NK-92 (cell line): Measurements from ENCODE around the gene NTM.
"Not testable (repeated sequence)": the region's sequence is repeated elsewhere in the genome, so short reads cannot be mapped to it uniquely, and the experiment has no call there.

Source experiments
- DNase-seq: peaks from one replicate; lab custom pipeline; 2025; ENCODE audit not compliant: unreplicated experiment; lab: John Stamatoyannopoulos, UW

The NTM gene

GRCh38 chr11:132315696-132316095, 945.3 kb downstream of the NTM start:
- no peak for DNase-seq

- no peak for DNase-seq
These were observed 948.2 kb downstream of the NTM start for GRCh38 chr11:132318421-132319157.

- DNase-seq = not testable (repeated sequence)
These were observed 949.0 kb downstream of the NTM start for GRCh38 chr11:132319419-132319818.

- no peak for DNase-seq
These were observed 960.1 kb downstream of the NTM start for GRCh38 chr11:132330515-132330914.

- no peak for DNase-seq
These were observed 962.1 kb downstream of the NTM start for GRCh38 chr11:132332521-132332920.

- no peak for DNase-seq
These were observed 964.4 kb downstream of the NTM start for GRCh38 chr11:132334769-132335280.

GRCh38 chr11:132335311-132335710, 964.9 kb downstream of the NTM start:
- DNase-seq = no peak

GRCh38 chr11:132336781-132337535, 966.5 kb downstream of the NTM start:
- DNase-seq = no peak

GRCh38 chr11:132337819-132338416, 967.5 kb downstream of the NTM start:
- no peak for DNase-seq

GRCh38 chr11:132342408-132342807, 972.0 kb downstream of the NTM start:
- DNase-seq = no peak

- no peak for DNase-seq
These were observed 973.2 kb downstream of the NTM start for GRCh38 chr11:132343445-132344175.

- no peak for DNase-seq
These were observed 976.2 kb downstream of the NTM start for GRCh38 chr11:132346558-132347148.

- DNase-seq = no peak
These were observed 977.0 kb downstream of the NTM start for GRCh38 chr11:132347156-132348090.

- DNase-seq = no peak
These were observed 979.7 kb downstream of the NTM start for GRCh38 chr11:132349811-132350733.

- no peak for DNase-seq
These were observed 980.6 kb downstream of the NTM start for GRCh38 chr11:132351050-132351449.

GRCh38 chr11:132352497-132352896, 982.1 kb downstream of the NTM start:
- no peak for DNase-seq

- no peak for DNase-seq
These were observed 982.8 kb downstream of the NTM start for GRCh38 chr11:132353255-132353654.

- DNase-seq = no peak
These were observed 987.6 kb downstream of the NTM start for GRCh38 chr11:132357811-132358572.
